C4-2B (cell line): Measurements from ENCODE around the gene ZNF212.

Experiments used
- H3K27ac ChIP-seq: fragments of 450-650 bp; 2 replicates; pipeline ENCODE4 v1.5.1; 2017
- CTCF ChIP-seq: fragments of 450-650 bp; conservative IDR thresholded peaks from 2 replicates; pipeline ENCODE4 v1.5.1; 2017; ENCODE audit warnings: mild to moderate bottlenecking
- ZFX ChIP-seq: fragments of 450-650 bp; IDR thresholded peaks from 2 replicates; pipeline ENCODE4 v1.6.1; 2017

Gene ZNF212

GRCh38 chr7:149209518-149210269 lies 29.8 kb upstream of the ZNF212 start:
- no peak overlapping the region for H3K27ac ChIP-seq
- peak; percentile 83 for TF ChIP-seq CTCF
- no peak for TF ChIP-seq ZFX

GRCh38 chr7:149210551-149210950 lies 28.9 kb upstream of the ZNF212 start:
- TF ChIP-seq ZFX (no peak), CTCF (no peak)
- H3K27ac ChIP-seq = no peak overlapping the region

GRCh38 chr7:149214020-149214720 lies 25.3 kb upstream of the ZNF212 start:
- TF ChIP-seq CTCF = no peak
- TF ChIP-seq ZFX = no peak

GRCh38 chr7:149216402-149216801 lies 23.0 kb upstream of the ZNF212 start:
- no peak overlapping the region for H3K27ac ChIP-seq
- no peak for TF ChIP-seq CTCF
- TF ChIP-seq ZFX = no peak

More at GRCh38 chr7:149214020-149214720, 25.3 kb upstream of the ZNF212 start:
- no peak overlapping the region for H3K27ac ChIP-seq

GRCh38 chr7:149217570-149217969 lies 21.9 kb upstream of the ZNF212 start:
- no peak overlapping the region for H3K27ac ChIP-seq
- no peak for TF ChIP-seq ZFX
- TF ChIP-seq CTCF = no peak

- H3K27ac ChIP-seq = no peak overlapping the region
- TF ChIP-seq CTCF = no peak
- no peak for TF ChIP-seq ZFX
These were observed 20.7 kb upstream of the ZNF212 start for GRCh38 chr7:149218469-149219420.
